DLD1 (cell line): ENCODE measurements around the gene CCDC33.

ENCODE experiments used
- in situ Hi-C: cut with HindIII; loops from 2 replicates; pipeline ENCODE4 v1.10.0; 2017; ENCODE audit warnings: low sequenced_read_pairs

Gene CCDC33

DNA sequence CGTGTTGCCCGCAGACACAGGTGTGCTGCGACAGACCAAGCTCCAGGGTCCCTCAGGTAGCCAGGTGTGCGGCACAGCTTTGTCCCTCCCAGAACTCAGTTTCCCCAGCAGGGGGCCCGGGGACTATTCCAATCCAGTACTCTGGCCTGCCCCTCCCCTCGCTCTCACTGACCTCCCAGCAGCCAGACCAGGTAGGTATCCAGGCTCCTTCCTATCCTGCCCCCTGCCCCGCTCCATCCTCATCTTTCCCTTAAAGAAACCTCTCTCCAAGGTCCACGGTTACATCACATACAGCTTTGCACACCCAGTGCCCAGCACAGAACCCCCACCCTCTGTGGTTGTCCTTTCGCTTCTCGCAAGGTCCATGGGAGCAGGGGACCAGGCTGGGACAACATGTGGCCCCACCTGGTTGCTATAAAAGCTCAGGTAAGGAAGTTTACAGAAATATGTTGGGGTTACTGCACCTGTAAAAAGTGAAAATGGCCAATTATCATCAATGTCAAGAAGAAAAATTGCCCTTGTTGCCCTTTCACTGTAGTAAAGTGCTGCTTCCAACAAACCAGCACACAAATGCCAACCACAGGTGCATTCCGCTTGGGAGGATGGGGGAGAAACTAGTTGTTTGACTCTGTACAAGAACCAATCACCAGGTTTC is 138.6 kb downstream of the CCDC33 start:
- in situ Hi-C loops: loop anchor here (5.0 to 10.0 kb wide), 2 partner anchors 68 to 400 kb away; no protein-coding TSS in a partner anchor

DNA sequence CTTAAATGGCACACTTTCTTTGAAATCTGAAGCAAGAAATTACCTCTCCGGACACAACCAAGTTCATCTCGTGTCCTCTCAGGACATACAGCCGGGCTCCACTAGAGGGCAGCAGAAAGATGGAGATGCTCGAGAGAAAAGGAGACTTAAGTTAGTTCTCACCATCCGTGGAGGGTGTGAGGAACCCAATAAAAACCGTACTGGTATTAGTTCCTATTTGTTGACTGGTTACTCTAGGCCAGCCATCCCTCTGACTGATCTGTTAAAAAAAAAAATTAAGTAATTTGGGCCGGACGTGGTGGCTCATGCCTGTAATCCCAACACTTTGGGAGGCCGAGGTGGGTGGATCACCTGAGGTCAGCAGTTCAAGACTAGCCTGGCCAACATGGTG is 139.2 kb downstream of the CCDC33 start:
- in situ Hi-C loops: loop anchor here (10.0 kb wide), 1 partner anchor 400 kb away; no protein-coding TSS in a partner anchor

DNA sequence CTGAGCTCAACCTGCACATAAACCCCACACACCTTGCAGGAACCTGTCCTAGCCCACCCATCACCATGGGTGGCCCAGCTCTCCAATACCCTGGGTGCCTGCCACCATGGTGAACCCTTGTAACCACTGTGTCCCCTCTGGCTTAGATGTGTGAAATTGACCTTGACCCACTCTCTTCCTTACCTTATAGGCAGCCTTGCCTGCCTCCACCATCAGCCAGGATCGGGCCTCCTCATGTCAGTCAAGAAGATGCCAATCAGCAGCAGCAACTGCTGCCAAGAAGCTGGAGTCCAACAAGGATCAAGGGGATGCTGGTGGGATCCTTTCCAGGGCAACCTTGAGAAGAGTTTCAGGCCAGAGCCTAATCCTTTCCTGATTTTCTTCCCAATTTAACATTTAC is 140.1 kb downstream of the CCDC33 start:
- in situ Hi-C loops: loop anchor here (10.0 kb wide), 1 partner anchor 399 kb away; no protein-coding TSS in a partner anchor

DNA sequence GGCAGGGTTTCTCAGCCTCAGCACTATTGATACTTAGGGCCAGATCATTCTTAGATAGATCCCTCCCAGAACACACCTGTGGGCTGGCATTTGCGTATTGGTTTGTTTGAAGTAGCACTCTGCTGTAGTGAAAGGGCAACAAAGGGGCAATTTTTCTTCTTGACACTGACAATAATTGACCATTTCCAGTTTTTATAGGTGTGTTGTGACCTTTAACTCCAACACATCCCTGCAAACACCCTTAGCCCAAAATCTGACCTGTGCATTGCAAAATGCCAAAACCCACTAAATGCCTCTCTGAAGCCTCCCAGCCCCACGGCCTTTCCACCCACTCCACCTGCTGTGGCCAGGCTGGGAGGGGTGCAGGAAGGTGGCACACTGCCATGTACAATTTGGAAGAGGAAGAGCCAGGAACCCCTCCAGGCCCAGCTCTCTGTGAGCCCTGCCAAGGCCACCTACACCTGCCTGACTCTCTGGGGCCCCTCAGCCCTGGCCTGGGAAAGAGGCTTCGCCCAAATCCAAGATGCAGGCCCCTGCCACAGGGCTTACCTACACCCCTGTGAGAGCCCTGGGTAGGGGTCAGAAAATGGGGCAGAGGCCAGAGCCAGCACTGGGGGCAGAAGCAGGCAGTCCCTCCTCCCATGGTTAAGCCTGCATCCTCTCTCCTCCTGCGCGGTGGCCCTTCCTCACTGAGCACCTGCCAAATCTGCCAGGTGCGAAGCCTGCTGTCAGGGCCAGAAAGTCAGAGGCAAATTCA is 140.9 kb downstream of the CCDC33 start:
- in situ Hi-C loops: loop anchor here (10.0 kb wide), 1 partner anchor 398 kb away; no protein-coding TSS in a partner anchor

DNA sequence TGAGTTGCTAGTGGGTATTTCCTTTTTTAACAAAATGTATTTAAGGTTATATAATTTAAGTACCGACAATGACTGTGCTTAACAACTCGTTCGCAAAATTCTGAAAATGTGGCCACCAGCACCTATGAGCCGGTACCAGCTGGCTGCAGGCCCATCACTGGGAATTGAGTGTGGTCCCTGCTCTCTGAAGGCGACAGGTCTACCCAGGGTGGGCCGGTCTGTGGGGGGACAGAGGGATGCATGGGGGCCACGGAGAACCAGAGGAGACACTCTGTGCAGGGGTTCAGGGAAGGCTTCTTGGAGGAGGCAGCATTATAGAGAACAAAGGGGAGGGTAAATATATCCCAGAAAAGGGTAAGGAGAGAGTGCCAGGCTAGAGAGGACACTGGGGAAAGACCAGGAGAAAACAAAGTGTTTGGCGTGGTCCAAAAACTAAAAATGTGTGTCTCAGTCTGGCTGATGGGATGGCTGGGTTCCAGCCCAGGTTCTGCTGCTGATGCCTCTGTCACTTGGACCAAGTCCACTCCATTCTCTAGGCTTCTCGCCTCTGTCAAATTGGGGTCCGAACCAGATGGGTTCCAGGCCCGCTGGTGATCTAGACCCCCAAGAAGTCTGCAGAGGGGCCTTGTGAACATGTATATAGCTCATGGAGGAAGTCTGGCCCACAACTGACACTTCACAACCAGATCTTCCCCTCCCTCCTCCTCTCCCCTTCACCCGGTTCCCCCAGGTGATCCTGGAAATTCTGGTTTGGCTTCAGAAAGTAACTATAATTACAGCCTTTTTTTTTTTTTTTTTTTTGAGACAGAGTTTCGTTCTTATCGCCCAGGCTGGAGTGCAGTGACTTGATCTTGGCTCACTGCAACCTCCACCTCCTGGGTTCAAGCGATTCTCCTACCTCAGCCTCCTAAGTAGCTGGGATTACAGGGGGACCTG is 142.0 kb downstream of the CCDC33 start:
- in situ Hi-C loops: loop anchor here (10.0 kb wide), 1 partner anchor 397 kb away; no protein-coding TSS in a partner anchor

DNA sequence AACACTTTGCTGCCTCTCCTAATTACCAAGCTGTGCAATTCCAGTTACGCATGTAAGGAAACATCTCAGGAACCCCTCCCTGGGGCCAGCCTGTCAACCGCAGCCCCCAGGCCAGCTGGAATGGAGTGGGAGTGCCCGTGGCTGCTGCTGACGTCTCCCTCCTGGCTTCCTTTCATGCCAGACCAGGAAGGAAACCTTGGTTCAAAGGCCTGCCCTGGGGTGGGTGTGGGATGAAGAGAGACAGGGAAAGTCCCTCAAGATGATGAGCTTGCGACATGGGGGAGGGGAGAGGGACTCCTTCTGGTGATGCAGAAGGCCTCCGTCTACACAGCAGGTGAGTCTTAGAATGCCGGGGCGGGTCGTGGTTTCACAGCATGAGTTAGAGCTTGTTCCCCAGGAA is 142.7 kb downstream of the CCDC33 start:
- in situ Hi-C loops: loop anchor here (10.0 kb wide), 1 partner anchor 396 kb away; no protein-coding TSS in a partner anchor

DNA sequence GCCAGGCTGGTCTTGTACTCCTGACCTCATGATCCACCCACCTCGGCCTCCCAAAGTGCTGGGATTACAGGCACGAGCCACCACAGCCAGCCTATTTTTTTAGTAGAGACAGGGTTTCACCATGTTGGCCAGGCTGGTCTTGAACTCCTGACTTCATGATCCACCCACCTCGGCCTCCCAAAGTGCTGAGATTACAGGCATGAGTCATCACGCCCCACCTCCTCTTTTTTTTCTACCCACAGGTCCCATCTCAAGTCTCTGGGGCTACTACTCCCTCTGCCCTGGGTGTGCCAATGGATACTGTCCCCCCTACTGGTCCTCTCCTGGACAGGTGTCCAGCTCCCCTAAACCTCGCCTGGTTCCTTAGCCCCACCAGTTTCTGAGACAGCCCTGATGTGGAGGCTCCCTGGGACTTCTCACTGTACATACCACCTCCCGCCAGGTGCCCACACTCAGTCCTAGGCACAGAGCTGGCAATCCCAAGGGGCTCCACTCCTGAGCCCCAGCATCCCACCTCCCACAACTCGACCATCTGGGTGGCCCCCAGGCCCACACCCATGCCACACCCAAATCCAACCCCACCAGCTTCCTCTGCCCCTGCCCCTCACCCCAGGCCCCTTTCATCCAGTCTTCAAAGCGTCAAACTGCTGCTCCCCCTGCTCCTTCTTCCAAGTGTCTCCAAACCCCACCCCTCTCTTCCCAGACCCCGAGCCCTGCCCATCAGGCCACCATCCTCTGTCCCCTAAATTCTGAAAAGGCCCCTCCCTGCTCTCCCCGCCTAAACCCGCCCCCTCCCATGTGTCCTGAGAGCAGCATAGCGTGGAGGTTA is 144.4 kb downstream of the CCDC33 start:
- in situ Hi-C loops: no loop called here

DNA sequence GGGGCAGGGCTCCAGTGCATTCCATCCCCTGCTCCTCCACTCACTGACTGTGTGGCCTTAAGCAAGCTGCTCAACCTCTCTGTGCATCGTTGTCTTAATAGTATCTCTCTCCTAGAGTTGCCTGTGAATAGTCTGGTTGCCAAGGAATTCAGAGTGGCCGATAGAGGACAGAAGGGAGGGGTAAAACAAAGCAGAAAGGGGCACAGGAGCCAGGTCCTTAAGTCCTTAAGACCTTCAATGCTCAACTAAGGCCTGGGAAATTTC is 145.0 kb downstream of the CCDC33 start:
- in situ Hi-C loops: no loop called here

DNA sequence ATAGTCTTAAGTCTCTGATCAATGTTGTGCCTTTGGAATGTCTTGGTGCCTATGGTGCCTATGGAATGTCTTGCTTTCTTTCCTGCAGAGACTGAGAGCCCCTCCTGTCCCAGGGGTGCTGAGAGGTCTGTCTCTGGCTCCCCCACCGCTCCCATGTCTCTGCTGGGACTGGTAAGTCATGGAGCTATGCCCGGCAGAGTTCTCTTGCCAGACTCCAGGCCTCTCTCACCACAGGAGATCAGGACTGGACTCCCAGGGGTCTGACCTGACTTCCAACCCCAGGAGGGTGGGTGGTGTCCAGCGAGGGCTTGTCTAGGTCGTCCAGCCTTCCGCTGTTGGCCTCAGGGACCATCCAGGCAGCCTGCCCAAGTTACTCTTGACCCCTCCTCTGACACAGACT is 145.4 kb downstream of the CCDC33 start:
- in situ Hi-C loops: no loop called here

DNA sequence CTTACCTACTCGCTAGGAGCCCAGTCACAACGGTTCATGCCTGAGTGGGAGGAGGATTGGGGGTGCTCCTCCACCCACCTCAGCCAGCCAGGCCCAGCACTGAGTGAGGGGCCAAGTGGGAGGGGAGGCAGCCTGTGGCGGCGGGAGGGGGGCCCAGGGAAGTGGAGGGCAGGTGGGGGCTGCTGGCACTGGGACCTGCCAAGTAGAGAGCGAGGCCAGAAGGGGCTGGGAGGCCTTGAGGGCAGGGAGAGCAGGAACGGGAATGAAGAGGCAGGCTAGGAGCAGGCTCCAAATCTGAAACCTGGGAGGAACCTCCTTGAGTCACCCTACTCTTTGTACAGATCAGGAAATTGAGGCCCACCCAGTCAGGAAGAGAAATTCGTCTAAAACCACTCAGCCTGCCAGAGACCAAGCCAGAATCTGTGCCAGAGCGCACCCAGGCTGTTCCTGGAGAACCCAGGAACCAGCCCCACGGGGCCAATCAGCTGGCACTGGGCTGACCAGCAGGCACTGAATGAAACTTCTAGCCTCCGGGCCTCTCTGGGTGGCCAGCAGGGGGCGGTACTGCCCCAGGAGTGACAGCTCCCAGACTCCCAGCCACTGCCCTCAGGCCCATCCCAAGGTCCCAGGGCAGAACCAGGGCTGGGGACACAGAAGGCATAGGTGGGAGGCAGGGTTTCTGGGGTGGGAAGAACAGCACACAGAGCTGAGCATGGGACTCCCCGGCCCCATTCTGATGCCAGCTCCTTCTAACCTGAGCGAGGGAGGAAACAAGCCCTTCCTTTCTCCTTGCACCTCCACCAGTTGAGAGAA is 146.1 kb downstream of the CCDC33 start:
- in situ Hi-C loops: no loop called here

DNA sequence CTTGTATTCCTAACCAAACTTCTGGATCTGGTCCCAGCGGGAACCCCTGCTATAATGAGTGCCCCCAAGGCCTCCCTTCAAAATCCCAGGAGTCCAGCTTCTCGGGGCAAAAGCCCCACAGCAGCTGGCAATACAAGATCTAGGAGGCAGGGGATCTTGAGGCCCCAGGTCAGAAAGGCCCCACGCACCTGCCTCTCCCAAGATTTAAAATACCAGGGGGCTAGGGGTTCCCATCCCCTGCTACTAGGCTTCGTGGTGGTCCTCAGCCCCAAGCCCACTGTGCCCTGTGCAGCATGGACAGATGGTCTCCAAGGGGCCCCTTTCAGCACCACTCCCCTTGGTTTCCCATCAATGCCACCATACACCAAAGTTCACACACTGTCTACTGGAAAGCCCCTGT is 147.2 kb downstream of the CCDC33 start:
- in situ Hi-C loops: no loop called here

DNA sequence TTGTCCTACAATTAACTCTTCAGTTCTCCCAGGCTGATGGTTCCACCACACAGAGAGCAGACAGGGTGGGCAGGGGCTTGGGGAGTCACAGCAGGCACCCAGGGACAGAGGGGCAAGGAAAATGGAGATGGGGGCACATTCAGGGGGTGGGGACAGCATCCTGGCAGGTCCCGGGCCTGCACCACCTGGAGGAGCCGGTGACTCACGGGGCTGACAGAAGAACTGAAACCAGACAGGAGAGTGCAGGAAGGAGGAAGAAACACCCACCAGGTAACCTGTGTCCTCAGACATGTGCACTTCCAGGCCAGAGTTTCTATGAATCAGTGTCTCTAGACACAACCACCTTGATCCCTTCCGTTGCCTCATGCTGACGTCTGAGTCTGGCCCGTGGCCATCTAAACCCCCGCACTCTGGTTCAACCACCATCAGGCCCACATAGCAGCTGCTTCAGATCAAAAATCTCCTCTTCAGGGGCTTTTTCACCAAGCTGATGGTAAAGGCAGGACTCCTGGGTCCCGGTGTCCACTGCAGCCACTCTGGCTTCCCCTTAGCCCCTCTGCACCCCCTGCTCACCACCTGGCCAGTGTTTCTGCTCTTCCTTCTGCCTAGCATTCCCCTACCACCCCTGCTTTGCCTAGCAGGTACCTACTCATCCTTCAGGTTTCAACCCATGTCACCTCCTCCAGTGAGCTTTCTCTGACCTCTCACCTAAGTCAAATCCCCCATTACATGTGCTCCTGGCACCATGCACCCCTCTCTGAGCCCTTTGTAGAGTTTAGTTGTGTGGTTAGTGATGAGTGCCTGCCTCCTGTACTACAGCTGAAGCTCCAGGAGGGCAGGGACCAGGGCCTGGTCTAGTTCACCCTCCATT is 147.8 kb downstream of the CCDC33 start:
- in situ Hi-C loops: no loop called here

DNA sequence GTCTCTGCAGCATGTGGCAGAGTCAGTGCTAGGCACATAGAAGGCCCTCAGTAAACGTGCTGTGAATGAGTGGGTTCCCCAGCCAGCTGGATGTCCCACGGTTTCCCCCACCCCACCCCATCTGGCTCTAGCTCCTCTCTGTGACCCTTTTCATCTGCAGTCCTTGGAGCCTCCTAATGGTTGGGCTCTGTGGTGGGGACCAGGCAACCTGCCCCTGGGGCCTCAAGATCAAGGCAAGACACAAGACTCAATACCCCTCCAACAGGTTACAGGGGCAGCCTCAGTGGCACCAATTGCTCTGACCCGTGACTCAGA is 148.4 kb downstream of the CCDC33 start:
- in situ Hi-C loops: no loop called here

DNA sequence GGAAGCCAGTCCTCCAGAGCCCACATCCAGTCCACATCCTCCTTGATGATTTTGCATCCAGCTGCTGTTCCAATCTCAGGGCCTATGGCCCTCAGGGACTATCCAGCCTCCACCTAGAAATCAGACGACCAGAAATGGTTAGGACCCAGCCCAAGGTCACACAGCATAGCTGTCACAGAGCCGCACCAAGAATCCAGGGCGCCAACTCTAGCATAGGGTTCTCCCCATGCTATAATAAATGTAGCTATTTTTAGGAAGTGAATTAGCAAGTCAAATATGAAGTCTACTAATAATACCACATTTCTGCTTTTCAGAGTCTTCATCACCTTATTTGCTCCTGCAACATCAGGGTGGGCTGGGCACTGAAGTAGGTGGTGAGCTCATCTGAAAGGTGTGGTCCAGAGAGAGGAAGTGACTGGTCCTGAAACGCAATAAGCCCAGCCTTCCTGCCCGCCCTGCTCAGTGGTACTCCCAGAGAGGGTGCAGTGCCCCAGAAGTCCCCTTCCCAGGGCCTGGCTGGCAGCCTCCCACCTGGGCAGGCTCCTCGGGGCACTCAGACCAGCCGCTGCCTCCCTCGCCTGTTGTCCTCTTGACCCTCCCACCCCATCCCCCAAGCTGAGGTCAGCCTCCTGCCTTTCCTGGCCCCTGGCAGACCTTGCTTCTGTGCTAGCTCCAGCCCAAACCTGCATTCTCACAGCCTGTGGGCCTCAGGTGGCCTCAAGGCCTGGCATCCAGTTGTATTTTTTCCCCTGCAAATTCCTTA is 148.9 kb downstream of the CCDC33 start:
- in situ Hi-C loops: no loop called here

DNA sequence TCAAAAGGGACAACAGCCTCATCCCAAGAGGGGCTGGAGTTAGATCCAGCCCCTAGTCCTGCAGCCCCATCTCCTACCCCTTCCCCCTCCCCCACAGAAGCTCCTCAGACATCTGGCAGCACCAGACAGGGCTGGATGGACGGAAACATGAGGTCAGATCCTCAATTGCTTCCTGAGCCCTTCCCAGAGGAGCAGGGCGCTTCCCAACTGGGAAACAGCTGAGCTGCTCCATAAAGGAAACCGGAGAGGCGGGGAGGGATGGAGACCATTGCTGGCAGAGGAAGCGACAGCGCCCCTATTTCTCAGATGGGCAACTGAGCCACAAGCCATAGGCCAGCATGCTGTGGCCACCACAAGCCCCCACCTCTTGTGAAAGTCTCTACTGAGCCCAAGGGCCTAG is 149.6 kb downstream of the CCDC33 start:
- in situ Hi-C loops: no loop called here
